Measurements from ENCODE around the gene FDX2. TPM values are rescaled to one million over a fixed set of nuclear protein-coding genes. Genes with fewer than 3 reads are reported as not detected.
A peak's percentile ranks its signal among the peaks of the same experiment; 100 is the strongest.

FDX2 gene
- total and polyA plus RNA-seq, 2 donors (not counting 1 experiment from before 2014, with no cell fraction given) = 13.9 to 21.5 TPM

DNA sequence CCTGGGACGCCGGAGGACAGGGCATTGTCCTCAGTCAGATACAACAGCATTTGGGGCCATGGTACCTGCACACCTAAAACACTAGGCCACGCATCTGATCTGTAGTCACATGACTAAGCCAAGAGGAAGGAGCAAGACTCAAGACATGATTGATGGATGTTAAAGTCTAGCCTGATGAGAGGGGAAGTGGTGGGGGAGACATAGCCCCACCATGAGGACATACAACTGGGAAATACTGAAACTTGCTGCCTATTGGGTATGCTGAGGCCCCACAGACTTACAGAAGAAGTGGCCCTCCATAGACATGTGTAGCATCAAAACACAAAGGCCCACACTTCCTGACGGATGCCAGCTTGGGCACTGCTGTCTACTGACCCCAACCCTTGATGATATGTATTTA lies 30.4 kb downstream of the FDX2 start:
- peaks cover 2 to 33% of the 10 kb centered on the region in 2 experiments for H3K36me3 ChIP-seq (replicated peaks in 1 of 2; ENCODE audit: control extremely low read depth in 1 of 2, control insufficient read depth in 1 of 2, extremely low read depth in 1 of 2, insufficient read depth in 2 of 2, low read length in 1 of 2)
- WGBS (ENCODE audit: insufficient coverage) = 100% methylated on average over 2 of the region's 4 CpGs
- no peak overlapping the region for H3K4me3 ChIP-seq (ENCODE audit: control extremely low read depth in 1 of 5, extremely low read depth in 1 of 5, insufficient read depth in 1 of 5, low read depth in 2 of 5, low read length in 4 of 5)
- peaks cover 44% of the 10 kb centered on the region in 2 donors for H3K4me1 ChIP-seq (ENCODE audit: control insufficient read depth in 2 of 2, insufficient read depth in 2 of 2, low read length in 2 of 2)
- no peak overlapping the region for H3K4me3 Mint-ChIP-seq
- no peak overlapping the region for H3K27ac ChIP-seq (ENCODE audit: low read length in 2 of 2)
- H3K27ac Mint-ChIP-seq = no peak overlapping the region
- H3K79me2 ChIP-seq (ENCODE audit: control insufficient read depth, insufficient read depth, low read length) = no peaks in the 10 kb centered on the region
- peaks cover 43% of the 10 kb centered on the region for H3K4me1 Mint-ChIP-seq
- H3K9ac ChIP-seq (ENCODE audit: low read length) = no peak overlapping the region
- ChIA-PET CTCF (interaction anchor here (1.0 to 8.5 kb wide), 5 partner anchors 14 to 125 kb away, joined by 3 to 116 read pairs (median 5); partner anchors contain the start of gene ICAM1), POLR2A (interaction anchor here (0.5 to 5.4 kb wide), 3 partner anchors 11 to 417 kb away, joined by 3 to 27 read pairs (median 9); partner anchors contain the start of gene ICAM1)
- DNase-seq = no peak
- no peak for ATAC-seq (ENCODE audit: low read depth)
- H2AFZ ChIP-seq (ENCODE audit: insufficient read depth, low read depth, low read length, poor library complexity, severe bottlenecking) = no peak overlapping the region
- no peak for TF ChIP-seq EZH2 (IDR thresholded peaks at IDR 0.05; ENCODE audit: borderline replicate concordance, insufficient read depth, low read depth, low read length, poor library complexity, severe bottlenecking)
- TF ChIP-seq, protein P1, sequence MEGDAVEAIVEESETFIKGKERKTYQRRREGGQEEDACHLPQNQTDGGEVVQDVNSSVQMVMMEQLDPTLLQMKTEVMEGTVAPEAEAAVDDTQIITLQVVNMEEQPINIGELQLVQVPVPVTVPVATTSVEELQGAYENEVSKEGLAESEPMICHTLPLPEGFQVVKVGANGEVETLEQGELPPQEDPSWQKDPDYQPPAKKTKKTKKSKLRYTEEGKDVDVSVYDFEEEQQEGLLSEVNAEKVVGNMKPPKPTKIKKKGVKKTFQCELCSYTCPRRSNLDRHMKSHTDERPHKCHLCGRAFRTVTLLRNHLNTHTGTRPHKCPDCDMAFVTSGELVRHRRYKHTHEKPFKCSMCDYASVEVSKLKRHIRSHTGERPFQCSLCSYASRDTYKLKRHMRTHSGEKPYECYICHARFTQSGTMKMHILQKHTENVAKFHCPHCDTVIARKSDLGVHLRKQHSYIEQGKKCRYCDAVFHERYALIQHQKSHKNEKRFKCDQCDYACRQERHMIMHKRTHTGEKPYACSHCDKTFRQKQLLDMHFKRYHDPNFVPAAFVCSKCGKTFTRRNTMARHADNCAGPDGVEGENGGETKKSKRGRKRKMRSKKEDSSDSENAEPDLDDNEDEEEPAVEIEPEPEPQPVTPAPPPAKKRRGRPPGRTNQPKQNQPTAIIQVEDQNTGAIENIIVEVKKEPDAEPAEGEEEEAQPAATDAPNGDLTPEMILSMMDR (IDR thresholded peaks at IDR 0.05) = no peak
- H3K9me3 ChIP-seq (ENCODE audit: control extremely low read depth in 1 of 3, control insufficient read depth in 2 of 3, insufficient read depth in 1 of 3, low read length in 2 of 3) = peaks cover 0 to 28% (median 0%) of the 10 kb centered on the region in 3 donors
- no peaks in the 10 kb centered on the region for H3K9me3 Mint-ChIP-seq (ENCODE audit: insufficient read depth)
- peaks cover 10% of the 10 kb centered on the region for H3K27me3 Mint-ChIP-seq
- H4K20me1 ChIP-seq (ENCODE audit: control insufficient read depth, insufficient read depth, low read length, poor library complexity, severe bottlenecking) = peaks cover 6% of the 10 kb centered on the region
- H3K4me2 ChIP-seq (replicated peaks; ENCODE audit: low read depth, low read length, poor library complexity, severe bottlenecking) = no peak overlapping the region
- intact Hi-C loops (cut with micrococcal nuclease) = no loop called here
- peaks cover 0 to 36% (median 22%) of the 10 kb centered on the region in 4 experiments for H3K27me3 ChIP-seq (replicated peaks in 1 of 4; ENCODE audit: control extremely low read depth in 1 of 4, control insufficient read depth in 3 of 4, insufficient read depth in 4 of 4, low read length in 3 of 4)

DNA sequence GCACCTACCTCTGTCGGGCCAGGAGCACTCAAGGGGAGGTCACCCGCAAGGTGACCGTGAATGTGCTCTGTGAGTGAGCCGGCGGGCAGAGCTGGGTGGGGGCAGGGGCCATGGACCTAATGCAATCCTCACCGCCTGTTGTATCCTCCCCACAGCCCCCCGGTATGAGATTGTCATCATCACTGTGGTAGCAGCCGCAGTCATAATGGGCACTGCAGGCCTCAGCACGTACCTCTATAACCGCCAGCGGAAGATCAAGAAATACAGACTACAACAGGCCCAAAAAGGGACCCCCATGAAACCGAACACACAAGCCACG lies 30.9 kb downstream of the FDX2 start:
- peaks cover 1% of the 10 kb centered on the region for H4K20me1 ChIP-seq (ENCODE audit: control insufficient read depth, insufficient read depth, low read length, poor library complexity, severe bottlenecking)
- peaks cover 40 to 41% of the 10 kb centered on the region in 2 donors for H3K4me1 ChIP-seq (ENCODE audit: control insufficient read depth in 2 of 2, insufficient read depth in 2 of 2, low read length in 2 of 2)
- DNase-seq (peak; percentile 36), ATAC-seq (ENCODE audit: low read depth) (no peak)
- H3K27ac ChIP-seq (ENCODE audit: low read length in 2 of 2) = no peak overlapping the region
- H3K27me3 ChIP-seq (replicated peaks in 1 of 4; ENCODE audit: control extremely low read depth in 1 of 4, control insufficient read depth in 3 of 4, insufficient read depth in 4 of 4, low read length in 3 of 4) = peaks cover 0 to 31% (median 20%) of the 10 kb centered on the region in 4 experiments
- POLR2A ChIA-PET = no interaction called here
- TF ChIP-seq, protein P1 (IDR thresholded peaks at IDR 0.05) = no peak
- TF ChIP-seq EZH2 (IDR thresholded peaks at IDR 0.05; ENCODE audit: borderline replicate concordance, insufficient read depth, low read depth, low read length, poor library complexity, severe bottlenecking) = no peak
- intact Hi-C loops (cut with micrococcal nuclease) = no loop called here
- no peak overlapping the region for H3K4me3 Mint-ChIP-seq
- H2AFZ ChIP-seq (ENCODE audit: insufficient read depth, low read depth, low read length, poor library complexity, severe bottlenecking) = no peak overlapping the region
- no peaks in the 10 kb centered on the region for H3K79me2 ChIP-seq (ENCODE audit: control insufficient read depth, insufficient read depth, low read length)
- no peak overlapping the region for H3K4me2 ChIP-seq (replicated peaks; ENCODE audit: low read depth, low read length, poor library complexity, severe bottlenecking)
- no peak overlapping the region for H3K27ac Mint-ChIP-seq
- no peak overlapping the region for H3K9ac ChIP-seq (ENCODE audit: low read length)
- peaks cover 2 to 33% of the 10 kb centered on the region in 2 experiments for H3K36me3 ChIP-seq (replicated peaks in 1 of 2; ENCODE audit: control extremely low read depth in 1 of 2, control insufficient read depth in 1 of 2, extremely low read depth in 1 of 2, insufficient read depth in 2 of 2, low read length in 1 of 2)
- CTCF ChIA-PET = interaction anchor here (1.2 to 8.5 kb wide), 2 partner anchors 13 to 126 kb away, joined by 3 to 116 read pairs; partner anchors contain the start of gene ICAM1
- H3K9me3 ChIP-seq (ENCODE audit: control extremely low read depth in 1 of 3, control insufficient read depth in 2 of 3, insufficient read depth in 1 of 3, low read length in 2 of 3) = peaks cover 0 to 28% (median 0%) of the 10 kb centered on the region in 3 donors
- 97% methylated on average over 13 of the region's 13 CpGs for WGBS (ENCODE audit: insufficient coverage)
- peaks cover 6% of the 10 kb centered on the region for H3K27me3 Mint-ChIP-seq
- peaks cover 40% of the 10 kb centered on the region for H3K4me1 Mint-ChIP-seq
- no peaks in the 10 kb centered on the region for H3K9me3 Mint-ChIP-seq (ENCODE audit: insufficient read depth)
- no peak overlapping the region for H3K4me3 ChIP-seq (ENCODE audit: control extremely low read depth in 1 of 5, extremely low read depth in 1 of 5, insufficient read depth in 1 of 5, low read depth in 2 of 5, low read length in 4 of 5)

Measured in B cell (primary cell).